HepG2 (cell line): Measurements from ENCODE around the gene CFAP91. TPM values are rescaled to one million over a fixed set of nuclear protein-coding genes. Genes with fewer than 3 reads are reported as not detected.

Experiments
- GABPB1 ChIP-seq: IDR thresholded peaks from 2 replicates; pipeline ENCODE4 v1.6.1; 2016; ENCODE audit warnings: mild to moderate bottlenecking, missing genetic modification reagents, moderate library complexity, missing compliant biosample characterization
- HMG20A ChIP-seq: IDR thresholded peaks from 2 replicates; pipeline ENCODE4 v1.6.1; 2016; ENCODE audit warnings: borderline replicate concordance
- IKZF5 ChIP-seq: IDR thresholded peaks from 2 replicates; pipeline ENCODE4 v1.6.1; 2018; ENCODE audit warnings: missing genetic modification reagents, mild to moderate bottlenecking, missing compliant biosample characterization
- KIAA2018 ChIP-seq: sonication (generic); formaldehyde crosslinking; IDR thresholded peaks from 2 replicates; pipeline ENCODE4 v1.5.0; 2020; ENCODE audit warnings: mild to moderate bottlenecking, missing genetic modification reagents, borderline replicate concordance
- PHF20 ChIP-seq: sonication (generic); formaldehyde crosslinking; IDR thresholded peaks from 2 replicates; pipeline ENCODE4 v1.5.0; 2020; ENCODE audit warnings: mild to moderate bottlenecking, missing genetic modification reagents
- RNF2 ChIP-seq: fragments of 450-650 bp; conservative IDR thresholded peaks from 2 replicates; pipeline ENCODE4 v1.6.1; 2016; ENCODE audit warnings: low read depth
- SMARCE1 ChIP-seq: fragments of 450-650 bp; IDR thresholded peaks from 2 replicates; pipeline ENCODE4 v1.6.1; 2017; ENCODE audit warnings: borderline replicate concordance
- ZBTB40 ChIP-seq, 2 experiments: fragments of 450-650 bp in 1 of 2; sonication (generic) in 1 of 2; formaldehyde crosslinking in 1 of 2; IDR thresholded peaks; 2 replicates each; pipeline versions ENCODE4 v1.6.1 to v1.8.0; 2016 to 2022; ENCODE audit warnings: antibody characterized with exemption in 1 of 2, mild to moderate bottlenecking in 1 of 2, missing genetic modification reagents in 1 of 2
- polyA plus RNA-seq, 8 experiments: library from polyadenylated mRNA; depleted of rRNA in 3 of 8; stranded (reverse) in 7 of 8; unstranded in 1 of 8; fragments of >200 nt; fragmentation: Illumina TruSeq in 4 of 8; extraction: Trizol in 4 of 8; gene quantifications; 2 replicates each; pipeline versions ENCODE4 v1.2.1 to v1.2.3, GENCODE V29; 2011 to 2016; ENCODE audit warnings: low read depth in 4 of 8, missing spikeins in 1 of 8, mixed read lengths in 1 of 8; ENCODE audit not compliant: insufficient read depth in 1 of 8
- total RNA-seq, 5 experiments: library from RNA; depleted of rRNA; stranded (reverse); fragments of >200 nt; fragmentation: Illumina TruSeq; extraction: Trizol; gene quantifications; 2 replicates each; pipeline ENCODE4 v1.2.3, GENCODE V29; 2016; ENCODE audit warnings: low read depth in 1 of 5

The CFAP91 gene
- total and polyA plus RNA-seq, 2 of the 13 experiments (the other 11 are each of a cell fraction or from before 2014, with no cell fraction given): not detected

- no peak for TF ChIP-seq KIAA2018 (CRISPR knock-in tag)
- TF ChIP-seq GABPB1 (CRISPR knock-in tag): peak; percentile 94
- TF ChIP-seq ZBTB40 (IDR thresholded peaks at IDR 0.05): no peak
- TF ChIP-seq ZBTB40 (CRISPR knock-in tag; IDR thresholded peaks at IDR 0.05): peak; percentile 71; the same call in 1 of the 2 replicates
- 0 out of 2 replicates have a peak, but pooled peaks have one; percentile 43 for TF ChIP-seq RNF2
- no peak for TF ChIP-seq SMARCE1
- 0 out of 2 replicates have a peak, but pooled peaks have one; percentile 50 for TF ChIP-seq IKZF5 (CRISPR knock-in tag)
- no peak for TF ChIP-seq HMG20A (CRISPR knock-in tag)
- TF ChIP-seq PHF20 (CRISPR knock-in tag): peak; percentile 93
Observed at GRCh38 chr3:119676771-119677640, 25.8 kb upstream of the CFAP91 start, which contains the start of gene COX17 (continued).
